ENCODE results near the gene IGFL2.
"Not testable (repeated sequence)": the region's sequence is repeated elsewhere in the genome, so short reads cannot be mapped to it uniquely, and the experiment has no call there.

IGFL2 gene

DNA sequence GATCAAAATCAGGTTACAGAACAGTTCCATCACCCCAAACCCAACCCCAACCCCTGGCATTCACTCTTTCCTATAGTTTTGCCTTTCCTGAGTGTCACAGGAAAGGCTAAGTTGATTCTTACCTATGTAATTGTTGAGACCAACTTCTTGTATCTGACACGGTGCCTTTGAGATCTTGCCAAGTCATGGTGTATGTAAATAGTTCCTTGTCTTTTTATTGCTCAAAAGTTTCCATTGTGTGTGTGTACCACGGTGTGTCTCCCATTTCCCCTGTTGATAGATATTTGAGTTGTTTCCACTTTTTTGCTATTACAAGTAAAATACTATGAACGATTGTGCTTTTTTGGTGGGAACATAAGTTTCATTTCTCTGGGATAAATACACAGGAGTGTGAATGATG is 3.3 kb upstream of the IGFL2 start:
- DNase-seq = no peak

DNA sequence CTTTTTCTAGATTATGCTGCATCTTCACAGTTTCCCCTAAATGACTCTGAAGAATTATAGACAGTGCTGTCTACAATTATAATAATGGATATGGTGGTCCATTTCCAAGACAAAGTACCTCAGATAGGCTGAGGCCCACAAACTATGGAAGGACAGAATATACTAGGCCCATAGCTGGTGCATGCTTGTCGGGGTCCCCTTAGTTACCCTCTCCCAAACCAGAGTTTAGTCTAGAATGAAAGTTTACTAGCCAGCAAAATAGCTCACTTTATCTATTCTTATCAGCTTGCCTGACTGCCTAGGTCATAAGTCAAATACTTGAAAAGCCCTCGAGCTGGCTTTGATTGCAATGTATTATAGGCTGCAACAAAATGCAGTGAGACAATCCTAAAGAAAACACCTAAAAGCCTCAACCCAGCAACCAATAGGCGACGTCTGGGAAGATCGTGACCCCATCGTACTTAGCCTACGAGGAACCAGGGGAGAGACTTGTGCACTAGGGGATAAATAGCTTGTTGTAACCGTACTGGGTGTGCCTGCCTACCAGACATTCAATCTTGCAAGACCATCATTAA is 785 bp upstream of the IGFL2 start:
- no peak for DNase-seq

DNA sequence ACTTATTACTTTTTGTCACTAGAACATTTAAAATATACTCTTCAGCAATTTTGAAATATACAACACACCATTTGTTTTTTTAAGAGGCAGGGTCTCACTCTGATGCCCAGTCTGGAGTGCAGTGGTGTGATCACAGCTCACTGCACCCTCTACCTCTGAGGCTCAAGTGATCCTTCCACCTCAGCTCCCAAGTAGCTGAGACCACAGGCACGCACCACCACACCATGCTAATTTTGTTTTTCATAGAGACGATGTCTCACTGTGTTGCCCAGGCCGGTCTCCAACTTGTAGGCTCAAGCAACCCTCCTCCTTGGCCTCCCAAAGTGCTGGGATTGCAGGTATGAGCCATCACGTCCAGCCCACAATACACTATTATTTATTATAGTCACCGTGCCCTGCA is 2.6 kb downstream of the IGFL2 start:
- DNase-seq = no peak

DNA sequence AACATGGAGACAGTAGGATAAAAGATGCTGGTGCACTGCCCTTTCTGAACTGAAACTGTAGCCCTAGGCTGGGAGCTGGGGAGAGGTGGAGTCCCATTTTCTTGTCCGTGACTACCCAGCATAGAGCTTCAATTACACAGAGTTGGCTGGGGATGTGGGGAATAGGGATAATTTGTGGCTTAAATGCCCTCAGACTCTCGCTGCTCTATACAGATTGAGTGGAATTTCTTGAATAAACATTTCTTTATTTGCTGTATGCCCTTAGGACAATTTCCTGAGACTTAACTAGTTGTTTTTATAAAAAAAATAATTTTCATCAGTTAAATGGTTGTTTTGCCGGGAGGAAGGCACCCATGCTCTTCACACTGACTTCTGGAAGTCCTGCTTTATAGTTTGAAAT is 7.2 kb downstream of the IGFL2 start:
- no peak for DNase-seq

DNA sequence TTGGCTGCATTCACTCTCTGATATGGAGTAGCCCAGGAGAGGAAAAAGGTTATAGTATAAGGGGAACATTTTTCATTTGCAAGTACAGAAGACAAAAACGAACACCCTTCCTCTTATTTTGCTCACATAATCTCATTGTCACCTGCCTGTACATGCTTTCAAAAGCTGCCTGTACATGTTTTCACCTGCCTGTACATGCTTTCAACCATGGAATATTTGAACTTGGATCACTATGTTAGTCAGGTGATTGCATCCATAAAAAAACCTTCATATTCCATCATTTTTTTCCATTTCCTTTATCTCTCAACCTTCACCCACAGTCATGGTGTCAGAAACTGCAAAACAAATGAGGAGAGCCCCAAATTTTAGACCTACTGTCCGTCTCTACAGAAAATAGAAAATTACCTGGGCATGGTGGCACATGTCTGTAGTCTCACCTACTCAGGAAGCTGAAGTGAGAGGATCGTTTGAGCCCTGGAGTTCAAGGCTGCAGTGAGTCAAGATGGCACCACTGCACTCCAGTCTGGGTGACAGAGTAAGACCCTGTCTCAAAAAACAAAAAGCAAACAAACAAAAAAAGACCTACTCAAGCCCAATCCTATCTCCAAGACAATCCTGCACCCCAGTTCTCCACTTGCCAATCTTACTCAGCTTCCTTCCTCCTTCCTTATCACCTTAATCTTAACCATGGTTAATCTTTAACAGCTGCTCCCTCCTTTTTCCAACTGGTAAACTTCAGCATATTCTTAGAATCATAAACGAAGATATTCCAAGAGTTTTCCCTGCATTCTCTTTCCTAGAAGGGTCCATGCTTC is 11.6 kb downstream of the IGFL2 start:
- no peak for DNase-seq

DNA sequence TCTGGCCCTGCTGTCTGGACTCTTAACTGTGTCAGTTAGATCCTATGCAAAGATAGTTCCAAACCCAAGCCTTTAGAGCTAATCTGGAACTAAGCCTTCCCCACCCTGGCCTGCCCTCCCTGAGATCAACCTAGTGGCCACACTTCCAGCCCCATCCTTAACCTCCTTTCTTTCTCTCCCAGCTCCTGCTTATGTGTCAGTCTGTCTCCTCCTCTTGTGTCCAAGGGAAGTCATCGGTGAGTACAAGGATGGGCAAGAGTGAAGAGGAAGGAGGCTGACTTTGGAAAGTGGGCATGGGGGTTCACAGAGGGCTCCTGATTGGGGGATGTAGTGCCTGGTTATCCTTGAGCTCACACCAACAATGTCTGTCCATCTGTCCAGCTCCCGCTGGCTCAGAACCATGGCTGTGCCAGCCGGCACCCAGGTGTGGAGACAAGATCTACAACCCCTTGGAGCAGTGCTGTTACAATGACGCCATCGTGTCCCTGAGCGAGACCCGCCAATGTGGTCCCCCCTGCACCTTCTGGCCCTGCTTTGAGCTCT is 12.3 kb downstream of the IGFL2 start:
- DNase-seq = no peak

DNA sequence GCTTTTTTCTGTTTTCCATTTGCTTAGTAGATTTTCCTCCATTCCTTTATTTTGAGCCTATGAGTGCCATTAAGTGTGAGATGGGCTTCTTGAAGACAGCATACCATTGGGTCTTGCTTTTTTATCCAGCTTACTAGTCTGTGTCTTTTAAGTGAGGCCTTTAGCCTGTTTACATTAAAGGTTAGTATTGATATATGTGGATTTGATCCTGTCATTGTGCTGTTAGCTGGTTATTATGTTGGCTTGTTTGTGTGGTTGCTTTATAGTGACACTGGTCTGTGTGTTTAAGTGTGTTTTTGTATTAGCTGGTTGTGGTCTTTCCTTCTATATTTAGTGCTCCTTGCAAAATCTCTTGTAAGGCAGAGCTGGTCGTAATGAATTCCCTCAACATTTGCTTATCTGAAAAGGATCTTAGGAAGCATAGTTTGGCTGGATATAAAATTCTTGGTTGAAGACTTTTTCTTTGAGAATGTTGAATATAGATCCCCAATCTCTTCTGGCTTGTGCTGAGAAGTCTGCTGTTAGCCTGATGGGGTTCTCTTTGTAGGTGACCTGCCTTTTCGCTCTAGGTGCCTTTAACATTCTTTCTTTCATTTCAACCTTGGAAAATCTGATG is 13.7 kb downstream of the IGFL2 start:
- not testable (repeated sequence) for DNase-seq

DNA sequence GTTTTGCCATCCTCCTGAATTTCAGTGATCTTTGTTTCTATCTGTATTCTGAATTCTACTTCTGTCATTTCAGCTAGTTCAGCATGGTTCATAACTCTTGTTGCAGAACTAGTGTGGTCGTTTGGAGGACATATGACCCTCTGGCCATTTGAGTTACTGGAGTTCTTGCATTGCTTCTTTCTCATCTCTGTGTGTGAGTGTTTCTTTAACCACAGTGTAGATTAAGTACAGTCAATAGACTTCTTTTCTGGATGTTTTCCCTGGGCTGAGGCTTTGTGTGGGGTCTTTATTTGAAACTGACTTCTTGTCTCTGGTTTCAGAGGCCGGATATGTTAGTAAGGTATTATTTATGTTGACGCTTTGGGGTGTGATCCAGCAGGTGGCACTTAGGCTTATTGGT is 14.7 kb downstream of the IGFL2 start:
- DNase-seq = no peak

DNA sequence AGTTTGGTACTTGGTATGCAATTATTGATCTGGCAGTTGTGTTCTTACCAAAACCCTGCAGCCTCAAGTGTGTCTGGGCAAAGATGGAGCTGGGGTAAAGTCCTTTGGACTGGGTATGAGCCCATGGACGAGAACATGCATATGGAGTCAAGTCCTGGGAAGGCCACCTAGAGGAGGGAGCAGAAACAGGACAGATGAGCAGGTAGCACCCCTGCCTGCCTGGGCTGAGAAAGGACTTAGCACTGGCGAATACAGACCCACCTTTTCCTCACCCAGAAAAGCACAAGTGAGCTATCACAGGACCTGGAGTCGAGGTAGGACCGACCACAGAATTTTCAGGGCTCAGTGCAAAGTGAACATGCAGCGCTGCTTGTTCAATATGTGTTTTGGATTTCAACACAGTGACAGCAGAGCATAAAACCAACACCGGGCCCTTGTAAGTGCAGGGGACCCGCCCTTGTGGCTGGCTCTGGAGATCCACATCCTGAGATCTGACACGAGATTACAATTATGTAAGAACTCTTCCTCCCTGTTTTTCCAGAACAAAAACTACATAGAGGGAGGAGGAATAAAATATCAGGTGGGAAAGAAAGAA is 25.9 kb downstream of the IGFL2 start:
- DNase-seq = no peak

DNA sequence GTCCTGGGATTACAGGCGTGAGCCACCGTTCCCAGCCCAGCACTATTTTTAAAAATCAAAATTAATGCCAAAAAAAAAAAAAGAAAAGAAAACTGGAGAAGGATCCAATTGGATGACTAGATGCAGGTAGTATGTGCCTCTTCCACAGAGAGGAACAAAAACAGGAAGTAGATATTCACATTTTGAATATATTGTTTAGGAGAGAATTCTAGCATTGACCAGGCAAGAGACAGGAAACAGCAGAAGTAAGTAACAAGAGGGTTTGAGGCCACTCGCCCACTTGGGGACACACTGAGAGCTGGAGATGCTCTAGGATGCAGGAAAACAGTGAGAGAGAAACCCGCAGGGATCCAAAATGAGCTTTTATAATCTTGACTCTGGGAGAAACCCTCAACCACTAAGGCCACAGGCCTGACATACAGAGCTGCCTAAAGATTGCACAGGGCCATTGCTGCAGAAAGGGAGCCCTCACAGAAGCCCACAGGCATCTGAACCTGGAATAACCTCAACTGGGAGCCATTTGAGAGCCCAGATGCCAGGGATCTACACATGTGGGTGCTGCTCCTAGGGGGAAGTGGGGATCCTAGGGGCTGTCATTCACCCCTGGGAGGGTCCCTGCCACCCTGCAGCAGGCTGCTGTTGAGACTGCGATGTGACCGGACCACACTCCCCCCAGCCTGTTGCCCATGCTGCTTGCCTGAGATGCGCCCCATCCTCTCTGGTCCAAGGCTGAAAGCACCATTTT is 28.2 kb downstream of the IGFL2 start:
- DNase-seq = no peak

DNA sequence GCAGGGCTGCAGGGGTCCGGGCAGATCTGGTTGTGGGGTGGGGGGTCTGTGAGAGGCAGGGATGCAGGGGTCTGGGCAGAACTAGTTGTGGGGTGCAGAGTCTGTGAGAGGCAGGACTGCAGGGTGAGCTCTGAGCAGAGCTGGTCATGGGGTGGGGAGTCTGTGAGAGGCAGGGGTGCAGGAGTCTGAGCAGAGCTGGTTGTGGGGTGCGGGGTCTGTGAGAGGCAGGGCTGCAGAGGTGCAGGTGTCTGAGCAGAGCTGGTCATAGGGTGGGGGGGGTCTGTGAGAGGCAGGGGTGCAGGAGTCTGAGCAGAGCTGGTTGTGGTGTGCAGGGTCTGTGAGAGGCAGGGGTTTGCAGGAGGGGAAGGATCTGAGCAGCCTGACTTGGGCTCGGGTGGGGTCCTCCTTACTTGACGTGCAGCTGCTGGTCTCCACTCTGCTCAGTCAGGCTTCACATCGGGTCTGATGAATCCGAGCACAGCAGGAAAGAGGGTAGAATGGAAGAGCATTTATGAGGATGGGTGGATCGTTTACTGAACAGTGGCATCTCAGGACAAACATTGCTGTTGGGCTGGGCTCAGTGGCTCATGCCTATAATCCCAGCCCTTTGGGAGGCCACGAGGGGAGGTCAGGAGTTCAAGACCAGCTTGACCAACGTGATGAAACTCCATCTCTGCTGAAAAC is 31.2 kb downstream of the IGFL2 start:
- no peak for DNase-seq

DNA sequence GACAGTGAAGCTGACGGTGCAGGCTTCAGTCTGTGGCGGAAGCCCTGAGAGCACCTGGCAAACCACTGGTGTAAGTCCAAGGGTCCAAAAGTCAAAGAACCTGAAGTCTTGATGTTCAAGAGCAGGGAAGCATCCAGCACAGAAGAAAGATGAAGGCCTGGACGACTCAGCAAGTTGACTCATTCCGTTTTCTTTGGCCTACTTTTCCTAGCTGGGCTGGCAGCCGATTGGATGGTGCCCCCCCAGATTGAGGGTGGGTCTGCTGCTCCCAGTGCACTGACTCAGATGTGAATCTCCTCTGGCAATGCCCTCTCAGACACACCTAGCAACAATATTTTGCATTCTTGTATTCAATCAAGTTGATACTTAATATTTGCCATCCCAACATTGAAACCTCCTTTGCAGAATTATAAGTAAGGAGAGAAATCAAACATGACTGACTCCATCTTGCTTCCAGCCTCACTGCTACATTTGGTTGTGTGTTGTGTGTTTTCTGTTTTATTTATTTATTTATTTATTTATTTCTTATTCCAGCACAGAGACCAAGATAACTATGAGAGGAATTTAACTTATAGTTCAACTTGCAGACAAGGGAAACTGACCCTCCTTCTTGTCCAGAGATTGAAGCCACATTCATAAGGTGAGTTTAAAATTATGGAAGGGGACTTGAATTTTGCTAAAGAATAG is 32.8 kb downstream of the IGFL2 start:
- DNase-seq = no peak

DNA sequence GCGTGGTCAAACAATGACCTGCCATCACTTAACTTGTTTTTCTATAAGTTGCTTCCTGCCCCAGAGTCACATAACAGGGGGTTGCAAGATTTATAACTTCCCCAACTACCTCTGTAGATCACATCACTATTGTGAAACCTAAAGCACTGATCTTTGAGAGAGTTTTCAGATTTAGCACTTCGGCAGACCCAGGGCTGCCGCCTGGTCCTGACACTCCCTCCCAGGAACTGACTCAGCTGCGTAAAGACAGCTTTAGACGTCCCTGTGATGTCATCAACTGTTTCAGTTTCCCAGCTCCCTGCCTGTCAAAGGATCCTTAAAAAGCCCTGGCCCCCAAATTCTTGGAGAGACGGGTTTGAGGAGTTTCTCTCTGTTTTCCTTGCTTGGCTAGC is 33.3 kb downstream of the IGFL2 start:
- DNase-seq = no peak

DNA sequence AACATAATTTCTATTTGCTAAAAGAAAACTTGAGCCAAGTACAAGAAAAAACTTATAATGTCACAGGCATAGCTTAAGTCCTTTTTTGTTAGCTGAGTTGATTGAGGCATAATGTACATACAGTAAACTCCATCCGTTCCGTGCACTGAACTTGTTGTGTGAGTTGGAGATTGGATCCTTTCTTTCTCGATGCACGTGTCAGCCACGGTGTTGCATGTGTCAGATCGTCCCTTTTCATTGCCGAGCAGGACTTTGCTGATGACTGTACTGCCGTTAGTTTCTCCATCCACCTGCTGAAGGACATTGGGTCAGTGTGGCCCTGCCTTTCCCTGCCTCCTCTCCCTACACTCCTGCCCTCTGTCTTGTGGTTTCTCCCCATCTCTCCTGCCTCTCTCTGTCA is 34.4 kb downstream of the IGFL2 start:
- DNase-seq = no peak

DNA sequence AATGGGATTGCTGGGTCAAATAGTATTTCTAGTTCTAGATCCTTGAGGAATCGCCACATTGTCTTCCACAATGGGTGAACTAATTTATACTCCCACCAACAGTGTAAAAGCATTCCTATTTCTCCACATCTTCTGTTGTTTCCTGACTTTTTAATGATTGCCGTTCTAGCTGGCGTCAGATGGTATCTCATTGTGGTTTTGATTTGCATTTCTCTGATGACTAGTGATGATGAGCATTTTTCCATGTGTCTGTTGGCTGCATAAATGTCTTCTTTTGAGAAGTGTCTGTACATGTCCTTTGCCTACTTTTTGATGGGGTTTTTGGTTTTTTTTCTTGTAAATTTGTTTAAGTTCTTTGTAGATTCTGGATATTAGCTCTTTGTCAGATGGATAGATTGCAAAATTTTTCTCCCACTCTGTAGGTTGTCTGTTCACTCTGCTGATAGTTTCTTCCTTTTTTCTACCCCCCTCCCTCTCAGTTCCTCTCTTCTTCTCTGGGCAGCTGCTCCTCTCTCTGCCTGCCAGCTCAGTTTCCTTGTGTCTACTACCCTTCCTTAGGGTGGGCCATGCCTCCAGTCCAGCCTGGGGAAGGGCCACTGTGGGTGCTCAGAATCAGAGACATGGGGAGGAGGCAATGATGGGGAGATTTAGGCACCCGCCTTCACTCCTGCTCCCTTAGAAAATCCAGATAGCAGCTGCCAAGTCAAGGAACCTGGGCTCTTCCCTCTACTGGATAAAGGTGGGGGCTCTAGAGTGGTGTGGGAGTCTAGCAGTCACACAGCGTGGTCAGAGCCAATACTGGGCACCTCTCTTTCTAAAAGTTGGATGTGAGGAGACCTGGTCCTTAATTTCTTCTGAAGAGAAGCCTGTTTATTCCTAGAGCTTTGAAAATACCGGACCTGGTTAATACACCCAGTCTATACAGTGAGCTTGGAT is 37.0 kb downstream of the IGFL2 start:
- not testable (repeated sequence) for DNase-seq

DNA sequence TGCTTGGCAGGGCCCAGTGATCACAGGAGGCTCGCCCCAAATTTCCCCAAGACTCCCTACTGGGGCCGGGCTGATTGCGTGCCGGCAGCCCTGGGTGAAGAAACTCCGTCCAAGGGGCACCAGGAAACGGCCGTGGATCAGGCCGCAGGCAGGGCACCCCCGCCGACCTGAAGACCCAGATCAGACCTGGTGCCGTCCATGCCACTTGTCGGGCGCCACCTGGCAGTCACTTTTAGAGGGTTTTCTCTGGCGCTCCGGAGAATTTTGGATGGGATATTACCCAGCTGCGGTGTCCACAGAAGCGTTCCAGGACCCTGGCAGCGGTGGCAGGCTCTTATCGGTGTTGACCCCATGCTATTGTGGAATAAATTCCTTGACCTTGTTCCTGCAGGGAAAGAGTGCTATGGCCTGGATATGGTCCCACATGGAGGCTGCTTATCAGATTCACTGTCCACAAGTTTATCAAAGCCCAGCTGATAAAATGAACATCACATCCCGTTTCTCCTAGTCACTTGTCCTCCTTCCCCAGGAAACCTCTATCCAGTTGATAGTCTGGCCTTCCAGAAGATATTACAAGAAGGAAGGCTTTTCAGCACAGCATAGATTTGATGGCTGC is 38.2 kb downstream of the IGFL2 start:
- no peak for DNase-seq

DNA sequence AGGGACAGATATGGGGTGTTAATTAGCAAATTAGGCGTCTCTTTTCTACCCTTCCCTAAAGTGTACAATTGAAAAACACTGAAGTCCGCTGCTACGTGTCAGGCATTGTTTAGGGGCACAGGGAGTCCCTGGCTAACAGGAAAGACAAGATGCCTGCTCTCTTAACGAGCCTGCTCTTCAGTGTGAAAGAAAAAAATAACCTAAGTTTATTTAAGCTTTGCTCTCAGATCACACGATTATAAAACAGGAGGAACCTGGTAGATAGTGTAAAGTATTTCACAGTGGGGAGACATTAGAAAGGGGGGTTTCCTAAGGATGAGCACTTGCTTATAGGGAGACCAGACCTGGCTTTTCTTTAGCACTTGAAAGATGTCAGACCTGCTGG is 38.7 kb downstream of the IGFL2 start:
- no peak for DNase-seq

DNA sequence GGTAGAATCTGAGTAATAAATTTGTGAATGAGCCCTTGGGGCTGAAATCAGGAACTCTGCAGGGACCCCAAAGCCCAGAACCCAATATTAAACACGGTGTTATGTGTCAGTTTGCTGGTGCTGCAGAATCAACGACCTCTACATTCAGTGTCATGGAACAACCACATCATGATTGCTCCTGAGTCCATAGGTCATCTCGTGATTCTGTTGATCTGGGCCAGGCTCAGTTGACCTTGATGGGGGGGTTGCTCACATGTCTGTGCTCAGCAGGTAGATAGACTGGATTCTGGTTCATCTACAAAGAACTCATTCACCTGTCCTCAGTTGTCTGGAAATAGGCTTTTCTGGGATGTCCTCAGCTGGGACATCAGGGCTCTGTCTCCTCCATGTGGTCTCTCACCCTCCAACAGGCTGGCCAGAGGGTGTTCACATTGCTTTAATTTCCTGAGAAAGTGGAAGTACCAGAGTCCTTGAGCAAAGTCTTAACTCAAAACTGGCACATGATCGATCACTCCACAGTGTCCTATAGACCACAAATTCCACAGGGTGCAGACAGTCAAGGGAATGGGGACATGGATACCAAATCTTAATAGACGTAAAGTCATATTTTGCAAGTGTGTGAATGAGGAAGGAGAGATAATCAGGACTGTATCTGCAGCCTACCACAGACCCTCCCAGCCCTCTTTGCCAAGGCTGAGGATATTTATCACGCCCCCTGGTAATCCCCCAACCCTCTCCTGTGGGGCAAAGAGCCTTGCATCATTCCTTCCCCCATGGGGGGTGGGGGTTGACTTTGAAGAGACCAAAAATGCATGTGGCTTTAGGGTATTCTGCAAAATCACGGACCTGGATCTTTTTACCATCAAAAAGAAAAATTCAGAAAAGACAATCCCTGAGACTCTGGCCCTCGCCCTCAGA is 42.2 kb downstream of the IGFL2 start:
- no peak for DNase-seq

DNA sequence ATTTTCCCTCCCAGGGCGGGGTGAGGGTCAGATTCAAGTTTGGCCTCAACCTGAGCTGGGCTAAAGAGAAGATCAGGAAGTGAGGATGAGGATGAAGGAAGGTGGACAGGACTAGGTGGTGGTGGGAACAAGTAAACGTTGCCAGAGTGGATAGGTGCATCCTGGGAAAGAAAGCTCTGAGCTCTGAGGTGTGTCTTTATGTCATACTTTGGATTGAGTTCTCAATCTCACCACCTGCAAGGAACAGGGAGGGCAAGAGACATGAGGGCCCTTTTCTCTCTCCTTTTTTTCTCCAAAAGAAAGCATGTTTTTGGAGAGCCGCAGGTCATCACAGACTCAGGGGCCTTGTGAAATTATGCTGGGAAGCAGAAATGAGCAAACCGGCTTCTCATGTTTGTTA is 43.3 kb downstream of the IGFL2 start:
- no peak for DNase-seq
